RWPE1 (cell line): Measurements from ENCODE around the gene TMEM121.

ENCODE experiments used
- CTCF ChIA-PET: fragments of 350-600 bp; sonication (Branson Sonifier 250); formaldehyde crosslinking; extraction: SDS; loops from one replicate; lab custom pipeline; 2021; lab: Yijun Ruan, JAX
- POLR2A ChIA-PET: fragments of 400-600 bp; formaldehyde crosslinking; extraction: SDS; loops from one replicate; lab custom pipeline; 2020; ENCODE audit warnings: antibody characterized with exemption; ENCODE audit not compliant: low non-redundant PET; lab: Yijun Ruan, JAX
- DNase-seq: peaks from one replicate; pipeline ENCODE4 v3.0.0; 2012; ENCODE audit warnings: low spot score
- H3K27ac ChIP-seq: fragments of 450-650 bp; 2 replicates; pipeline ENCODE4 v1.5.1; 2017
- TF ChIP-seq, protein P1 (sequence below): fragments of 450-650 bp; conservative IDR thresholded peaks from 2 replicates; pipeline ENCODE4 v1.5.1; 2017; ENCODE audit warnings: low read depth, mild to moderate bottlenecking

Gene TMEM121

DNA sequence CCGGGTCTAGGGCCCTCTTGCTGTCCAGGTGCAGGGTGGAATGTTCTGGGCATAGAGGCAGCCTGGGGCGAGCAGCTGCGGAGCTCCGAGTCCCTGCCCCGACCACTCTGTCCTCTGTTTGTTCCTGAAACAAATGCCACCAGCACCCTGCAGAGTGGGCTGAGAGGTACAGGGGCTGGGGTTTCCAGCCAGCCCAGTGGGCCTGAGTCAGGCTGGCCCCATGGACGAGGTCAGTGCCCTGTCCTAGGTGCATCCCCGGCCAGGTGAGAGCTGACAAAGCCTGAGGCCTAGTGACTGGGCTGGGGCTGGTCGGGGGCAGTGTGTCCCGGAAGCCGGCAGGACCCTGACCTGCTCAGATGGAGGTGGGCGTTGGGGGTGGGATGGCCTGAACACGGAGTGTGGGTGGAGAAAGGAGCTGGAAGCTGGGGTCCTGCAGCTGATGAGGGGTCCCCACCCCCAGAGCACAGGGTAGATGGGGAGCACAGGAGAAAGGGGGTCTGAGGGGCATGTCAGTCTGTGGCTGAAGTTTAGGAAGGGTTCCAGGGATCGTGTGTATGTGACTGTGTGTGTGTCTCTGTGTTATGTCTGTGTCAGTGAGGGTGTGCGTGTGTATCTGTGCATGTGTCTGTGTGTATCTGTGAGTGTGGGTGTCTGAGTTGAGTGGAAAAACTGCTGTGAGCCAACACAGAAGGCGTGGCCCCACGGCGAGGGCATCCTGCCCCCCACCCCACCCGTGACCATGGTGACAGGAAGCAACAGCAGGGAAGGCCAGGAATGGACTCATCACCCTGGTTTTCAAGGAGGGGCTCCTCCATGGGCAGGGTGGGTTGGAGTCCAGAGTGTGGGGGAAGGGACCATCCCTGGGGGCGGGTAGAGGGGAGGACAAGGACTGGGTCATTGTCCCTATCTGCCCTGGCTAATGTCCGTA lies 42.0 kb upstream of the TMEM121 start:
- POLR2A ChIA-PET = interaction anchor here (0.6 kb wide), 1 partner anchor 83 kb away, joined by 5 read pairs; no protein-coding TSS in a partner anchor
- H3K27ac ChIP-seq = peak overlapping the region; percentile 100
- DNase-seq = no peak
- CTCF ChIA-PET = no interaction called here
- TF ChIP-seq, protein P1, sequence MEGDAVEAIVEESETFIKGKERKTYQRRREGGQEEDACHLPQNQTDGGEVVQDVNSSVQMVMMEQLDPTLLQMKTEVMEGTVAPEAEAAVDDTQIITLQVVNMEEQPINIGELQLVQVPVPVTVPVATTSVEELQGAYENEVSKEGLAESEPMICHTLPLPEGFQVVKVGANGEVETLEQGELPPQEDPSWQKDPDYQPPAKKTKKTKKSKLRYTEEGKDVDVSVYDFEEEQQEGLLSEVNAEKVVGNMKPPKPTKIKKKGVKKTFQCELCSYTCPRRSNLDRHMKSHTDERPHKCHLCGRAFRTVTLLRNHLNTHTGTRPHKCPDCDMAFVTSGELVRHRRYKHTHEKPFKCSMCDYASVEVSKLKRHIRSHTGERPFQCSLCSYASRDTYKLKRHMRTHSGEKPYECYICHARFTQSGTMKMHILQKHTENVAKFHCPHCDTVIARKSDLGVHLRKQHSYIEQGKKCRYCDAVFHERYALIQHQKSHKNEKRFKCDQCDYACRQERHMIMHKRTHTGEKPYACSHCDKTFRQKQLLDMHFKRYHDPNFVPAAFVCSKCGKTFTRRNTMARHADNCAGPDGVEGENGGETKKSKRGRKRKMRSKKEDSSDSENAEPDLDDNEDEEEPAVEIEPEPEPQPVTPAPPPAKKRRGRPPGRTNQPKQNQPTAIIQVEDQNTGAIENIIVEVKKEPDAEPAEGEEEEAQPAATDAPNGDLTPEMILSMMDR = no peak

DNA sequence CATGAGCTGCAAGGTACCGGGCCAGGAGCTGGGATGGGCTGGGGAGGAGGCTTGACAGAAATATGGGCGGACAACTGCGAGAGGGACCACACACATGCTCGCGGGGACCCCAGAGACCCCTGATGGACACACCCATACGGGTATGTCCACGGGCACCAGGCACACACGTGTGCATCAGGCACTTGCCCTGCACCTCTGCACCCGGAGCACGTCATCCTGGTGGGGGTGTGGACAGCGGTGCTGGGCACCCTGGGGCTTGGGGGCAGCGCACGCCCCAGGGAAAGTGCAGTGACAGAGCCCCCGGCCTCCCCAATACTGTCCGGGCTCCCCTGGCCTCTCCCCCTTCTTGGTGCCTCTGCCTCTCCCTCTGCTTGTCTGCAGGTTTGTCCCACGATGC lies 41.4 kb upstream of the TMEM121 start:
- ChIA-PET CTCF (no interaction called here), POLR2A (no interaction called here)
- H3K27ac ChIP-seq = peak overlapping the region; percentile 100
- TF ChIP-seq, protein P1 = no peak
- no peak for DNase-seq

DNA sequence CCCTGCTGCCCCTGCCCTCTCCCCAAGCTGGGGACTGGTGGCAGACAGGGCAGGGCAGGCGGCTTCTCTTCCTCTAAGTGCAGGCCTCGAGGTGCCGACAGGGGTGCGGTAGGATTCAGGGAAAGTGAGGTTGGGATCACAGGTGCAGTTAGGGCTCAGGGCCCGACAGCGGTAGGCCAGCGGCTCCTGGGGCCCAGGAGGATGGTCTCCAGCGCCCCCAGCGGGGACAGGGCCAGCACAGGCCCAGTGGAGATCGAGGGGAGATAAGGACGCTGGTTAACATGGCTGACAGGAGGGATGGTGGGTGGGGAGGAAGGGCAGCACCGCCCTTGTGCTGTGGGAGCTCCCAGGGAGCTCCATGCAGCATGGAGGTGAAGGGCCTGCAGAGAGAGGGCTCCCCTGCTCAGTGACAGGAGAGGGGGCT lies 40.6 kb upstream of the TMEM121 start:
- ChIA-PET POLR2A (no interaction called here), CTCF (interaction anchor here (0.7 kb wide), 1 partner anchor 314 kb away, joined by 4 read pairs; no protein-coding TSS in a partner anchor)
- no peak for DNase-seq
- H3K27ac ChIP-seq = peak overlapping the region; percentile 100
- TF ChIP-seq, protein P1 = no peak

DNA sequence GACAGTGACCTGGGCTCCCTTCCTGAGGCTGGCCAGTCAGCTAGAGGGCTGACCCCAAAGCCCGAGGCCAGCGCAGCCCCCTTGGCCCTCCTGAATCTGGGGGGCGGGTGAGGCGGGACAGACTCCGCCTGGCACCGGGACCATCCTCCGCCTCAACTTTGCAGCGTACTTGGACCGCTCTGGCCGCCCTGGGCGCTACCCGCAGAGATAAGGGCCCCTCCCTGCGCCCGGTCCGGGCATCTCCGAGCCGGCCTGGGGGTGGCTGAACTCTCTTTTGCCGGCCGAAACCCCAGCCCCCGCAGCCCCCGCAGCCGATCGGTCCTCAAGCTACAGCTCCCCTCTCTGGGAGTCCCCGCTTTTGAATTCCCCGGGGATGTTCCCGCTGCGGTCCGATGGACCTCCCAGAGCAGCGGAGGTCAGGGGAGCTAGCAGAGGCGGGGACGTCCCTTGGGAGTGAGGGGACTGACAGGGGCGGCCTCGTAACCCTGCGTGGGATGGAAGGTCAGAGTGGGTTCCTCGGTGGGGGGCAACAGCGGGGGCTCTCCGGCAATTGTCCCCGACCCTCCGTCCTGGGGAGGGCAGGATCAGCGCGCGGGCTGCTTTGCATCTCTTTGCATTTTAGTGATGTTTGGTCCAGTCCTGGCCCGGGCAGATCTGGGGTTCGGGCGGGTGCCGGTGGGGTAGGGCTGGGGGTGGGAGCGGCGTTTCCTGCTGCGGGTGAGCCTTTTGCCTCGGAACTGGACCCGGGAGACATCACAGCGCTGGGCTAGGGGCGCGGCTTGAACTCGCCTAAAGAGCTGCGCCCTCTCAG lies 40.0 kb upstream of the TMEM121 start, which contains the start of gene CRIP1:
Gene CRIP1 (plus strand): TSS at position 724 of the 811 bp plus-strand sequence. CDS start 374 bp downstream, outside the sequence.
- TF ChIP-seq, protein P1 = no peak
- no peak for DNase-seq
- peak within 1 kb of the TSS; percentile 100 for H3K27ac ChIP-seq
- ChIA-PET POLR2A (no interaction called here), CTCF (interaction anchor here (0.7 kb wide), 1 partner anchor 314 kb away, joined by 4 read pairs; no protein-coding TSS in a partner anchor)

DNA sequence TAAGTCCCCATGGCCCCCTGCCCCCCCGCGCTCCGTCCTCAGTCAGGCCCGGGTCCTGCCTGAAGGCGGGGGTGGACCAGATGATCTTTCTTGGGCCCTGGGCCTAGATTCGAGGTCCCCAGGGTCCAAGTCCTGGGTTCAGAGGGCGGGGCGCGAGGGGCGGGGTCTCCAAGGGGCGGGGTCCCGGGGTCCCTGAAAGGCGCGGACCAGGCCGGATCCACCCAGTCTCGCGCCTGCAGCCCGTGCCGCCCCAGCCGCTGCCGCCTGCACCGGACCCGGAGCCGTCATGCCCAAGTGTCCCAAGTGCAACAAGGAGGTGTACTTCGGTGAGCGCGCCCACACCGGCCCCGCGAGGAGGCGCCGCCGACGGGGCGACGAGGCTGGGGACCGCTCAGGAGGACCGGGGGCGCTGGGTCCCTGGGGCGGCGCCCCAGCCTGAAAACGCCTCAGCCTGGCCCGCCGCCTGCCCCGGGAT lies 39.4 kb upstream of the TMEM121 start:
- CTCF ChIA-PET = no interaction called here
- POLR2A ChIA-PET = no interaction called here
- TF ChIP-seq, protein P1 = no peak
- peak overlapping the region; percentile 100 for H3K27ac ChIP-seq
- no peak for DNase-seq

DNA sequence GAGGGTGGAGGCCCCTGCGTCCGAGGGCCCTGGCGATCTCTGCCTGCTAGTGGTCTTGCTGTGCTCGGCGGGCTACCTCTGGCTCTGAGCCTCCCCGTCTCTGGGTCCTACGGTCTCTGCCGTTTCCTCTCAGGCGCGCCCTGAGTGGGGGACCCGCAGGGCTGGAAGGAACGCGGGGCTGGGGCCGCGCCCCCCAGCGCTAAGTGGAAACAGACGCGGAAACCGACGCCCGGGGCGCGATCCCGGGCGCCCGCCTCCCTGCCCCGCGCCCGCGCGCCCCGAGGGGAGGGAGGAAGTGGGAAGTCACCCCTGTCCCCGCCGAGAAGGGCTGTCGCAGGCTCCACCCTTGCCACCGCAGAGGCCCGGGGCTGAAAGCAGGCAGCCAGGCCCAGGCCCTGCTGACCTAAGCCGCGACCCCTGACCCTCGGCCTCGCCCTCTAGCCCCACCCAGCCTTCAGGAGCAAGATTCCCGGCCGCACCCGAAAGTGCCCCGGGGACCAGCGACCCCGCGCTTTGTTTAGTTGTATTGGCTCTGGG lies 38.9 kb upstream of the TMEM121 start:
- TF ChIP-seq, protein P1 = no peak
- CTCF ChIA-PET = no interaction called here
- DNase-seq = no peak
- POLR2A ChIA-PET = no interaction called here
- H3K27ac ChIP-seq = peak overlapping the region; percentile 100
